WTC11 (cell line): ENCODE data around the gene PRKN. TPM values are rescaled to one million over a fixed set of nuclear protein-coding genes. Genes with fewer than 3 reads are reported as not detected.

Experiments used
- ATAC-seq: fragments of 200-7000 bp; cut with Tn5 transposase; 2 replicates; pipeline ENCODE4 v1.10.0; 2021; ENCODE audit warnings: mild to moderate bottlenecking, moderate library complexity
- CTCF ChIA-PET: fragments of 300-600 bp; sonication (Branson Sonifier 250); formaldehyde crosslinking; loops from one replicate; lab custom pipeline; 2021; ENCODE audit warnings: antibody characterized with exemption; lab: Charles Lee
- POLR2A ChIA-PET: fragments of 350-600 bp; sonication (Branson Sonifier 250); formaldehyde crosslinking; loops from one replicate; lab custom pipeline; 2021; ENCODE audit warnings: antibody characterized with exemption; lab: Charles Lee
- DNase-seq: peaks from one replicate; pipeline ENCODE4 v3.0.0; 2021; ENCODE audit warnings: low spot score
- H3K27ac Mint-ChIP-seq: 2 replicates; pipeline ENCODE4 v1.8.0; 2021; ENCODE audit warnings: mixed read lengths
- H3K27me3 Mint-ChIP-seq: 2 replicates; pipeline ENCODE4 v1.8.0; 2021; ENCODE audit warnings: low read depth, mild to moderate bottlenecking, moderate library complexity, mixed read lengths
- H3K36me3 Mint-ChIP-seq: 2 replicates; pipeline ENCODE4 v1.8.0; 2021; ENCODE audit warnings: mixed read lengths
- H3K4me1 Mint-ChIP-seq: 2 replicates; pipeline ENCODE4 v1.8.0; 2022; ENCODE audit warnings: mixed read lengths
- H3K4me3 Mint-ChIP-seq: 2 replicates; pipeline ENCODE4 v1.8.0; 2021; ENCODE audit warnings: mild to moderate bottlenecking, moderate library complexity, mixed read lengths
- H3K9me3 Mint-ChIP-seq: 2 replicates; pipeline ENCODE4 v1.8.0; 2021; ENCODE audit warnings: mixed read lengths
- ATF3 ChIP-seq: sonication (generic); formaldehyde crosslinking; conservative IDR thresholded peaks from 2 replicates; pipeline ENCODE4 v1.8.1; 2022; ENCODE audit warnings: mild to moderate bottlenecking, missing genetic modification reagents
- ATF6 ChIP-seq: sonication (generic); formaldehyde crosslinking; IDR thresholded peaks from 2 replicates; pipeline ENCODE4 v1.8.1; 2023; ENCODE audit warnings: mild to moderate bottlenecking, missing genetic modification reagents
- CREB1 ChIP-seq: sonication (generic); formaldehyde crosslinking; IDR thresholded peaks from 2 replicates; pipeline ENCODE4 v1.8.0; 2023; ENCODE audit warnings: mild to moderate bottlenecking, missing genetic modification reagents
- ELF4 ChIP-seq: sonication (generic); formaldehyde crosslinking; IDR thresholded peaks from 2 replicates; pipeline ENCODE4 v1.8.1; 2022; ENCODE audit warnings: low read depth, mild to moderate bottlenecking, moderate library complexity, missing genetic modification reagents
- FOXP4 ChIP-seq: sonication (generic); formaldehyde crosslinking; IDR thresholded peaks from 2 replicates; pipeline ENCODE4 v1.8.0; 2022; ENCODE audit warnings: mild to moderate bottlenecking, missing genetic modification reagents
- GABPB1 ChIP-seq: sonication (generic); formaldehyde crosslinking; IDR thresholded peaks from 2 replicates; pipeline ENCODE4 v1.8.1; 2023; ENCODE audit warnings: mild to moderate bottlenecking, missing genetic modification reagents
- KAT7 ChIP-seq: sonication (generic); formaldehyde crosslinking; IDR thresholded peaks from 2 replicates; pipeline ENCODE4 v1.8.1; 2023; ENCODE audit warnings: missing genetic modification reagents, mild to moderate bottlenecking, borderline replicate concordance
- MXD4 ChIP-seq: fragments of 250-450 bp; sonication (Bioruptor Pico); IDR thresholded peaks from 2 replicates; pipeline ENCODE4 v1.8.0; 2021; ENCODE audit warnings: mild to moderate bottlenecking, moderate library complexity, borderline replicate concordance
- NR3C1 ChIP-seq: sonication (generic); formaldehyde crosslinking; conservative IDR thresholded peaks from 2 replicates; pipeline ENCODE4 v1.8.1; 2023; ENCODE audit warnings: low read depth, mild to moderate bottlenecking, missing genetic modification reagents
- SMAD3 ChIP-seq: sonication (generic); formaldehyde crosslinking; IDR thresholded peaks from 2 replicates; pipeline ENCODE4 v1.8.0; 2022; ENCODE audit warnings: missing genetic modification reagents, mild to moderate bottlenecking, borderline replicate concordance
- TEAD1 ChIP-seq: sonication (generic); formaldehyde crosslinking; IDR thresholded peaks from 2 replicates; pipeline ENCODE4 v1.8.0; 2022; ENCODE audit warnings: mild to moderate bottlenecking, missing genetic modification reagents
- TEAD4 ChIP-seq: sonication (generic); formaldehyde crosslinking; IDR thresholded peaks from 2 replicates; pipeline ENCODE4 v1.8.0; 2022; ENCODE audit warnings: mild to moderate bottlenecking, missing genetic modification reagents
- ZNF263 ChIP-seq: sonication (generic); formaldehyde crosslinking; IDR thresholded peaks from 2 replicates; pipeline ENCODE4 v1.8.1; 2022; ENCODE audit warnings: low read depth, mild to moderate bottlenecking, moderate library complexity, missing genetic modification reagents
- ZNF317 ChIP-seq: sonication (generic); formaldehyde crosslinking; IDR thresholded peaks from 2 replicates; pipeline ENCODE4 v1.8.1; 2023; ENCODE audit warnings: low read depth, mild to moderate bottlenecking, moderate library complexity, missing genetic modification reagents, borderline replicate concordance
- ZNF416 ChIP-seq: fragments of 250-450 bp; sonication (Bioruptor Pico); IDR thresholded peaks from 2 replicates; pipeline ENCODE4 v1.9.0; 2021; ENCODE audit warnings: mild to moderate bottlenecking, inconsistent platforms
- total RNA-seq: library from RNA; stranded (reverse); gene quantifications from 3 replicates; pipeline ENCODE4 v1.2.3, GENCODE V29; 2021
- TF ChIP-seq, protein P1 (sequence below): fragments of 250-450 bp; sonication (Bioruptor Pico); IDR thresholded peaks from 2 replicates; pipeline ENCODE4 v1.9.0; 2021; ENCODE audit warnings: mild to moderate bottlenecking
- TF ChIP-seq, protein P2 (sequence below): sonication (generic); formaldehyde crosslinking; conservative IDR thresholded peaks from 2 replicates; pipeline ENCODE4 v1.8.1; 2023; ENCODE audit warnings: mild to moderate bottlenecking, low read depth, missing genetic modification reagents, moderate library complexity
- TF ChIP-seq, protein P3 (sequence below): sonication (generic); formaldehyde crosslinking; IDR thresholded peaks from 2 replicates; pipeline ENCODE4 v1.8.0; 2023; ENCODE audit warnings: missing genetic modification reagents

PRKN gene
- total RNA-seq, 1 experiment from 2014 or later: 0.59 TPM

DNA sequence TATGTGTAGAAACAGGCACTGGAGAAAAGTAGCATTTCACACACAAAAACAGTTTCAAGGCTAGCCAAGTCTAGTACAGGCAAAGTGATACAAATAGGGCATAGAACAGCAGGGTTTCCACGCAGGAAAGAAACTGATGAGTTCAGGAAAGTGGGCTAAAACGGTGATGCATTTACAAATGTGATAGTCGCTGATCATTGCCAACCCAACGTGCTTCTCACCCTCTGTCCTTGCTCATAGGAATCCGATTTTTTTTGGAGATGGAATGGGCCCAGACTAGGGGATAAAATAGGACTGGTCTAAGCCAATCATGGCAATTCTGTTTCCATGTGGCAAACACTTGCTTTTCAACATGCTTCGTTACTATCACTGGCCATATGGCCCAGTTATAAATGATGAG is 536.6 kb downstream of the PRKN start:
- TF ChIP-seq KAT7 (CRISPR knock-in tag): no peak
- TF ChIP-seq ZNF263: no peak
- no peak for TF ChIP-seq GABPB1 (CRISPR knock-in tag)
- TF ChIP-seq, protein P1, sequence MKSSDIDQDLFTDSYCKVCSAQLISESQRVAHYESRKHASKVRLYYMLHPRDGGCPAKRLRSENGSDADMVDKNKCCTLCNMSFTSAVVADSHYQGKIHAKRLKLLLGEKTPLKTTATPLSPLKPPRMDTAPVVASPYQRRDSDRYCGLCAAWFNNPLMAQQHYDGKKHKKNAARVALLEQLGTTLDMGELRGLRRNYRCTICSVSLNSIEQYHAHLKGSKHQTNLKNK (CRISPR knock-in tag): no peak
- no peak for TF ChIP-seq TEAD4 (CRISPR knock-in tag)
- TF ChIP-seq MXD4: no peak
- TF ChIP-seq NR3C1 (CRISPR knock-in tag): no peak
- no peak for TF ChIP-seq ATF3
- TF ChIP-seq TEAD1: no peak
- TF ChIP-seq ATF6 (CRISPR knock-in tag): no peak
- TF ChIP-seq ZNF416 (CRISPR knock-in tag): no peak
- no peak for TF ChIP-seq ZNF317
- no peak for TF ChIP-seq FOXP4 (CRISPR knock-in tag)
- TF ChIP-seq, protein P2, sequence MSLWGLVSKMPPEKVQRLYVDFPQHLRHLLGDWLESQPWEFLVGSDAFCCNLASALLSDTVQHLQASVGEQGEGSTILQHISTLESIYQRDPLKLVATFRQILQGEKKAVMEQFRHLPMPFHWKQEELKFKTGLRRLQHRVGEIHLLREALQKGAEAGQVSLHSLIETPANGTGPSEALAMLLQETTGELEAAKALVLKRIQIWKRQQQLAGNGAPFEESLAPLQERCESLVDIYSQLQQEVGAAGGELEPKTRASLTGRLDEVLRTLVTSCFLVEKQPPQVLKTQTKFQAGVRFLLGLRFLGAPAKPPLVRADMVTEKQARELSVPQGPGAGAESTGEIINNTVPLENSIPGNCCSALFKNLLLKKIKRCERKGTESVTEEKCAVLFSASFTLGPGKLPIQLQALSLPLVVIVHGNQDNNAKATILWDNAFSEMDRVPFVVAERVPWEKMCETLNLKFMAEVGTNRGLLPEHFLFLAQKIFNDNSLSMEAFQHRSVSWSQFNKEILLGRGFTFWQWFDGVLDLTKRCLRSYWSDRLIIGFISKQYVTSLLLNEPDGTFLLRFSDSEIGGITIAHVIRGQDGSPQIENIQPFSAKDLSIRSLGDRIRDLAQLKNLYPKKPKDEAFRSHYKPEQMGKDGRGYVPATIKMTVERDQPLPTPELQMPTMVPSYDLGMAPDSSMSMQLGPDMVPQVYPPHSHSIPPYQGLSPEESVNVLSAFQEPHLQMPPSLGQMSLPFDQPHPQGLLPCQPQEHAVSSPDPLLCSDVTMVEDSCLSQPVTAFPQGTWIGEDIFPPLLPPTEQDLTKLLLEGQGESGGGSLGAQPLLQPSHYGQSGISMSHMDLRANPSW (CRISPR knock-in tag): no peak
- TF ChIP-seq, protein P3, sequence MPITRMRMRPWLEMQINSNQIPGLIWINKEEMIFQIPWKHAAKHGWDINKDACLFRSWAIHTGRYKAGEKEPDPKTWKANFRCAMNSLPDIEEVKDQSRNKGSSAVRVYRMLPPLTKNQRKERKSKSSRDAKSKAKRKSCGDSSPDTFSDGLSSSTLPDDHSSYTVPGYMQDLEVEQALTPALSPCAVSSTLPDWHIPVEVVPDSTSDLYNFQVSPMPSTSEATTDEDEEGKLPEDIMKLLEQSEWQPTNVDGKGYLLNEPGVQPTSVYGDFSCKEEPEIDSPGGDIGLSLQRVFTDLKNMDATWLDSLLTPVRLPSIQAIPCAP (CRISPR knock-in tag): no peak
- TF ChIP-seq ELF4 (CRISPR knock-in tag): no peak
- no peak for TF ChIP-seq CREB1
- no peak for TF ChIP-seq SMAD3
- H3K27ac Mint-ChIP-seq: no peak overlapping the region
- DNase-seq (no peak), ATAC-seq (no peak)
- peaks cover 5% of the 10 kb centered on the region for H3K4me1 Mint-ChIP-seq
- peaks cover 17% of the 10 kb centered on the region for H3K9me3 Mint-ChIP-seq
- POLR2A ChIA-PET: no interaction called here
- peaks cover 2% of the 10 kb centered on the region; the same call in 1 of the 2 replicates for H3K36me3 Mint-ChIP-seq
- no peaks in the 10 kb centered on the region for H3K27me3 Mint-ChIP-seq
- CTCF ChIA-PET: interaction anchor here (1.2 kb wide), 1 partner anchor 67 kb away, joined by 5 read pairs; no protein-coding TSS in a partner anchor
- H3K4me3 Mint-ChIP-seq: no peak overlapping the region
